DMS114 treated with DMSO at 0.1 percent for 48 hours (cell line): ENCODE measurements around the gene TSPAN18.

Experiments
- DNase-seq: peaks from one replicate; lab custom pipeline; 2025; ENCODE audit not compliant: unreplicated experiment; lab: John Stamatoyannopoulos, UW

Gene TSPAN18

DNA sequence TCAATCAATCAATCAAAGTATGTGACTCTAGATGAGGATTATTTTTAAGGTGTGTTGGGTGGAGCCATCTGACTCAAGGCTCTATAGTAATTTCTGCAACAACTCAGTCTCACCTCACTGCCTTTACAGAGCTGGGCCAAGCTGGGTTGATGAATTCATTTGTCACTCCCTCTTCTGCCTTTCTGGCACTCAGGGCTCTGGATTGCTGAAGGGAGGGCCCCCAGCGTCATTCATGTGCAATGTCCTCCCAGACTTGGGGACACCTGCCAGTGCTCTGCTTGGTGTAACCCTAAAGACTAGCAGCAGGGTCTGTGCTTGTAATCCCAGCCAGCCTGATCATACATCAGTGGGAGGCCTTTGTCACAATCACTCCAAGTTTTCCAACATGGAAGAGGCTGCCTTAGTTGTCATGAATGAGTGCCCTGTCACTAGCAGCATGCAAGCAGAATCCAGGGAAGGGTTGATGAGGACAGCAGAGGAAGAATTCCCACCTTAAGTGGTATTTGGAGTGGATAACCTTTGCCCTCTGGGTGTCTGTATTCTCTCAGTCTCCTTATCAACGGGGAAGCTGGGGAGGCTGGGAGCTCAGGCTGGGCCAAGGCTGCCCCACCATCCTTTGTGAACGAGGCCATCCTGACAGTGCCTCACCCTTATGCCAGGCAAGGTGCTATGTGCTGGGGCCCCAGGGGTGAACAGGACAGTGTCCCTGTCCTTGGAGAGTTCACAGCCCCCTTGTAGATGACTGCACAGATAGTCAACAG lies 225.9 kb downstream of the TSPAN18 start:
- no peak for DNase-seq

DNA sequence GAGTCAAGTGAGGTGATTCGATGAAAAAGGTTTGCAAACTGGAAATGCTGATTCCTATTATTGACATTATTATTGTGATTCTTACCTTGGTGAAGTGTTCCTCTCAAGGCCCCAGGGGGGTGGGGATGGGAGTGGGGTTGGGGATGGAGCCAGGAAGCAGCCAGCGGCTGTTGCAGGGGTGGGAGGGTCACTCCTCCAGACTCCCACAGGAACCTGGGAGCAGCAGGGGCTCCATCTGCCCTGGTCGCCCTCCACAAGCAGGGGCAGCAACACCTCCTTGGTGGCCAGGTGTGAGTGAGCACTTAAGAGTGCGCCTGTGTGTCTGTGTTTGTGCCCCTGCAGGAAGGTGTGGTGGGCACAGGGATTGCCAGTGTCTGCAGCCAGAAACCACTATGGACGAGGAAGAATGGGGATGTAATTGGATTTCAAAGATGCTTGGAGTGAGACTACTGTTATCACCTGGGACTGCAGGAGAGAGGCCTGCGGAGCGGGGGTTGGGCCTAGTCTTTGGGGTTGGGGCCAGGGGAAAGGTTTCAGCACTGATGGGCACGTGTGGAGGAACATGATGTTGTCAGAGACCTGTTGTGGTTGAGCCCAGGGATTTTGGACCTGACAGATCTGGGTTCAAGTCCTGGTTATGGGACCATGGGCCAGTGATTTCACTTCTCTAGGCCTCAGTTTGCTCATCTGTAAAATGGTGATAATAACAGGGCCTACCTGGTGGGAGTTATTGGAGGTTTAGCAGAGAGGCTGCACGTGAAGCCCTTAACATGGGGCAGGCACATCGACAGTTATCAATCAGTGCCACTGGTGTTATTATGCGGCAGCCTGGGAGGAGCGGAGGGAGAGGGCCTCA lies 227.5 kb downstream of the TSPAN18 start:
- DNase-seq, result no peak

DNA sequence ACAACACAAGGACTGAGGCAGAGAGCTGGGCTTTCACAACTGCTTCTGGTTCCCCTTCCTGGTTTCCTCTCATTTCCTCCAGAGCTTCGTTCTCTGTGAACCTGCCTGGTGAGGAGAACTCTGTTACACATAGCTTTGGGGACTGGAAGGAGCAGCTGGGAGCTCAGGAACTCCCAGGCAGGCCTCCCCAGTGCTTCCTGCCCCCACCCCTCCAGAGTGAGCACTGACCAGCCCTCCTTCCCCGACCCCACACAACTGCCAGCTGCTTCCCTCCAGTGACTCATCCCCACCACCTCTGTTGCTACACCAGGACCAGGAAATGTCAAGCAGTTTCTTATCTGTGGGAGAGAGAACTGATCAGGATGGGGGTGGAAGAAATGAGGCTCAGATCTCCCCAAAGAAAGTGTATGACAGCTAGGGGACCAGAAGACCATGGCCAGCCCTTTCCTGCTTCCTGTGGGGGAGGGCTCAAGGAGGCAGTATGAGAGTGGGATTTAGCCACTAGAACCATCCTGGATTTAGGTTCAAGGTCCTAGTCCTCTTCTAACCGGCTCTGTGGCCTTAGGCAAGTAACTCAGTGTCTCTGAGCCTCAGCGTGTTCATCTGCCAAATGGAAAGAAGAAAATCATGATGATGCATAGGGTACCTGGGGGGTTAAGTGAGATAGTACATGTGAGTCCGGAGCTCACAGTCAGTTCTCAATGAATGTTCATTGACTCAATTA lies 228.4 kb downstream of the TSPAN18 start:
- DNase-seq, result no peak

DNA sequence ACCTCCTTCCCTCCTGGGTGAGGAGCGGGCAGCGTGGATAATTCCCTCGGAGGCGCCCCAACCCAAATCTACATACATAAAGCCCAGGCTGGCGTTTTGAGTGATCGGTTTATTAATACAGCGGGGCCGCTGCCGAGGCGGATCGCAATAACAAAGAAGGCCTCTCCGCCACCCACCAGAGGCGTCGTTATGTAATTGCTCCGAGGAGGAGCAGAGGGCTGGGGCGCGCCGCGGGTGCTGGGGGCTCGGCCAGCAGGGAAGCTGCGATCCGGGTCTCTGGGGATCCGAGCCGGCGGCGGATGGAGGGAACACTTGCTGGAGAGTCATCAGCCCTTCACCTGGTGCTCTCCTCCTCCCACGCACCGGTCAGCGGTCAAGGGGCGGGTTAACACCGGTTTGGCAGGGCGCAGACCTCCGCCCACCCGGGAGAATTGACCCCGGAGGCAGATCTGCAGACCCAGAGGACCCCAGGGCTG lies 230.3 kb downstream of the TSPAN18 start:
- no peak for DNase-seq

DNA sequence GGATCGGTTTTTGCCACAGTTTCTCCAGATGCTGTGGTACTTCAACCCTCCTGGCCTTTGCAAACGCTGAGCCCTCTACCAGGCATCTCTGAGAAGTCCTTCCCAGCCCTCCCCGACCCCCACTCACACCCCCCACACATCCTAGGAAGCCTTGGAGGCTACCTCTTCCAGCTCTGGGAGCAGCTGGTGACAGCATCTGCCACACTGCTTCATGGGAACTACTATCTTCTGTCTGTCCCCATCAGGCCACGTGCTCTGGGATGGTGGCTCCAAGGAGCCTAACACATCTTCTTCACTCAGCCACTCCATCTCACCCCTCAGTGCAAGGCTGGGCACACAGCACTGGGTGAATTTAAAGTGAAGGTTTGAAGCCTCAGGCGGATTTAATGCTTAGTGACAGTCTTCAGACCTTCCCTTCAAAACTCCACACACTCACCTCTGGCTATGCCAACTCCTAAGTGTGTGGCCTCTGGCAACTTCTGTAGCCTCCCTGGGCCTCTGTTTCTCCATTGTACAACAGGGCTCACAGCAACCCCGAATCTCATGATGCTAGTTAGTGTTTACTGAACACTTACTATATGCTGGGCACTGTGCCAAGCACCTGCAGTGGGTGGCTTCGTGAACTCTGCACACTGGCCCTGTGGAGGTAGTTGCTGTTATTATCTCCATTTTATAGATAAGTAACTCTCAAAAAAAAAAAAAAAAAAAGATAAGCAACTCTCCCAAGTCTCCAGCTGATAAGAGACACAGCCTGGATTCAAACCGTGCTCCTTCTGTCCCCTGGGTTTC lies 231.2 kb downstream of the TSPAN18 start:
- no peak for DNase-seq

DNA sequence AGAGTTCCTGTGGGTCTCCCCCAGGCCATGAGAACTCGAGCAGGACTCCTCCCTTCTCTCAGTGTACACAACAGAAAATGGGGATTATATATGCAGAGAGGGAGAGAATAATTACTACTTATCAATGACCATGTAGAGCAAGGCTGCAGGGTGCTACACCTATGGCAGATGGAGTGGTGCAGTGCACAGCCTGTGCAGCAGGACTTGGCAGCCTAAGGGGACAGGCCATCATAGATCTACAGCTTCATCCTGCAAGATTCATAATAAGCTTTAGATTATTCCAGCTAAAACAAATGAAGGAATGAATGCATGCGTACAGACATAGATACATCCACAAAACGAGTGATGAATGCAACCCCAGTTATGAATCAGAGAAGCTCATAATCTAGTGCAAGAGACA lies 232.3 kb downstream of the TSPAN18 start:
- DNase-seq, result no peak

DNA sequence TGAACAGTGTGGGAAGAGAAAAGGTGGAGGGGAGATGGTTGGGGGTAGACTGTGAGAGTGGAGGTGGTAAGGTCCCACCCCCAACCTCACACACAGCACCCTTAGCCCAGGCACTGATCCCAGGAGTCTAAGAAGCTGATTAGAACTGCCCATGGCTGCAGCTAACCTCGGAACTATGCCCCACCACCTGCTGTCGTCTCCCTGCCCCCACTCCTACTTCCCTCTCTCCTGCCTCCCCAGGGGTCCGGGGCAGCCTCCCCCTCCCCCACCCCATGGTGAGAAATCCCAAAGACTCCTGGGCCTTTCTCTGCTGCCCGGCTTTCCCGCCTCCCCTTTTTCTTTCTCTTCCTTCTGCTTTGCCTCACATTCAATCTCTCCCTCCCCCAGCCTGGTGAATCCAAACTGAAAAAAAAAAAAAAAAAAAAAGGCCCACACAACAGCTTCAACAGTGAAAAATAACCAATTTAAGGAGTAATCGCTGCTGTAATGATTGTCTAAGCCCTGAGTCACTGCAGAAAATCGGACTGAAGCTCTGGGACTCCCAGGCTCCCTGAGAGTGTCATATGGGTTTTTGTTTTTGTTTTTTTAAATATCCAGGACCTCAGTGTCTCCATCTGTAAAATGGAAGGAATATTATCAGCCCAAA lies 233.6 kb downstream of the TSPAN18 start:
- no peak for DNase-seq

DNA sequence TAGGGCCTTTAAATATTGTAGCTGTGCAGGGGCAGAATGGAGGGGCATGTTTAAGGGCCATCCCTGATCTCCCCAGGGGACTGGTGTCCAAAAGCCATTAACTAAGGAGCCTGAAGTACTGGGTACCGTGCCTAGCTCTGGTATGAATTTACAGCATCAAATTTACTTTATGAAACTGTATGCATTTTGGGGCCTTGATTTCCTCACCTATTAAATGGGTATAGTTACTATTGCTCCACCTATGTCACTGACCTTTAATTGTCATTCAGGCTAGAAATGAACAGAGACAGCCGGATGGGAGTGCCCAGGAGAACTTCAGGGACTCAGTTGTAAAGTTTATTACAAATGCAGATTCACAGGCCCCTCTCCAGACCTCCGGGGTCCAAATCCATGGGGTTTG lies 235.7 kb downstream of the TSPAN18 start:
- DNase-seq, result no peak

DNA sequence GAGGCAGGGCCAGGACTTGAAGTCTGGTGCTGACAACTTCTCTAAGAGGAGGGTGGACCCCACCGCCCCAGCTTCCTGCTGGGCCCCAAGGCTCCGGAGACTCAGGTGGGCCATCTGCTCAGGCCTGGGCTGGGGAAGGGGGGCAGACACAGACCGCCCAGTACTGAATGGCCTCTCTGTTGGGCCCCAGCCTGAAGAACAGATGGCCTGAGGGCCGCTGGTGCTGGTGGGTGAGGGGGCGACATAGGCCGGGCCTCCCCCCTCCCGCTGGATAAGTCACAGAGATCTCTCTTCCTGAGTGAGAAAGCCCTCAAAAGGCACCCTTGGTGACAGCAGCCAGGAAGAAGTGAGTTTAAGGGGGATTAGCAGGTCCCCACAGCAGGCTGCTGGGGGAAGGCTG lies 236.4 kb downstream of the TSPAN18 start:
- DNase-seq, result no peak

DNA sequence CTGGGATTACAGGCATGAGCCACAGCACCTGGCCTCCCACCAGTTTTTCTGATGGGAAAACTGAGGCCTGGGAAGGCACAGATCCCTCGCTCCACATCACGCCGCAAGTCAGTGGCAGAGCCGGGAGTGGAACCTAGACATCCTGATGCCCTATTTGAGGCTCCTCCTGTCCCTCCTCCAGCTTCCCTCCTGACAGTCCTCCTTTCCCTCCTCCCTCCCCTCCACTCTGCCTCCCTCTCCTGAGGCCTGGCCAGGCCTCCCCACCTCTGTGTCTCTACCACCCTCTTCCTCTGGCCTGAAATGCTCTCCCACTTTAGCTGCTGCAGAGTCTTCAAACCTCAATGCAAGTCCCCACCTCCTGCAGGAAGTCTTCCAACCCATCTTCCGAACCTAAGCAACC lies 237.2 kb downstream of the TSPAN18 start:
- no peak for DNase-seq

DNA sequence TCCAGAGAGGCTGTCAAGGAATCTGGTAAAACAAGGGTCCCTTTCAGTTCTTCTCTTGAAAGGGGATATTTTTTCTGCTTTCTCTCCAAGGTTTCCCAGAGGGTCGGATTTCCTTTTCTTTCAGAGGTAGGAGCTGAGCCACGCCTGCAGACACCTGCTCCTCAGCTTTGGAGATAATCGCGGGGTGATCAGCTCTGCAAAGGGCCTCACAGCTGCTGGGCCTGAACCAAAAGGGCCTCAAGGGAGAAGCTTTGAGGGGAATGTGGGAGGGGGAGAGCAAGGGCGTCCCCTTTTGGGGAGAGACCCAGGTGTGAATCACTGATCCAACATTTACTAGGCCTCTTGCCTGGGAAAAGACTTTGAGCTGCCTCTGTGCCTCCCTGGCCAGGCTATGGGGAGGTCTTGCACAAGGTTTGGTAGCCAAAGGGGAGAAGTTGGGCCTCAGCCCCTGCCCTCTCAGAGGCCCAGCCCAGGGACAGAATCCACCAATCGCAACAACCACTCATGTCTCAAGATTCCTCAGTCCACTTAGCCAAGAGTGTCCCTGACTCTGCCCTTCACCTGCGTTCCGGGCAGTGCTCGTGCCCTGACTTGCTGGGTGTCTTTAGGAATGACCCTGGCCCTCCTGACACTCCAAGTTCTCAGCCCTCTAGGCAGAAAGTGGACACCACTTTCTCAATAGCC lies 237.9 kb downstream of the TSPAN18 start:
- DNase-seq, result no peak

DNA sequence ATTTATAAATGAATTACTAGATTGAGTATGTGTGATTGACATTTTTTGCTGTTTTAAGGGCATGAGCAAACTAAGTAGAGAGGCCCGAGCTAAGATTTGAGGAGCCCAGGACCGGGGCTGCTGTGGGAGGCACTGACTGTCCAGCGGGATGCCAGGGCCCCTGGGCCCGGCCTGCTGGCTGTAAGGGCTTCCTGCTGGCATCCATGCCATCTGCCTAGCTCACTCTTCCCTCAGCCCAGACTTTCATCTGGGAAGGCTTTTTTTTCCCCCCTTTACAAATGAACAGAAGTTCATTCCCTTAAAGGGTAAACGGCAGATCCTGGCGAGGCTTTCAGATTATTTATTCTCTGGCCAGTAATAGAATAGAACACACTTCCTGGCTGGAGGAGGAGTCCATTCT lies 239.9 kb downstream of the TSPAN18 start:
- DNase-seq, result no peak

DNA sequence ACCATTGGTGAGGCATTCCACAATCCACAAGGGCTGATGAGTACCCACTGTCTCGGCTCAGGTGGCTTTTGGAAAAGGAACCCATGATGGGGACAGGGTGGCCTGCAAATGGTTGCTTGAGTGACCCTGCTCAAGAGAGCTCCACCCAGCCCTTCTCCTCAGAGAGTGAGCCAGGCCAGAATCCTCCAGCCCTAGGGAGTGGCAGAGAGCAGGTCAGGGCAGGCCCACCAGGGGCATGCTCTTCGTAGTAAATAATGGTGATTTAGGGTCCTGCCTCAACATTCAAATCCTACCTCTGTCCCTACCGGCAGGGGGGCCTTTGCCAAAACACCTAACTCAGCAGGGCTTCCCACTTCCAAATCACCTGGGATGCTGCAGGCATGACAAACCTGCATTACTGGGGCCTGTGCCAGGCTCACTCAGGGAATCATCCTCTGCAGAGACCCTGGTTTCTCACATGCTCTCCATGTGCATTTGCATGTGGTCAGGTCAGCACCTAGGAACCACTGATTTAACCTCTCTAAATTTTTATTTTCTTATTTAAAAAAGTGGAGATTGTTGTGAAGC lies 241.3 kb downstream of the TSPAN18 start:
- DNase-seq, result no peak

DNA sequence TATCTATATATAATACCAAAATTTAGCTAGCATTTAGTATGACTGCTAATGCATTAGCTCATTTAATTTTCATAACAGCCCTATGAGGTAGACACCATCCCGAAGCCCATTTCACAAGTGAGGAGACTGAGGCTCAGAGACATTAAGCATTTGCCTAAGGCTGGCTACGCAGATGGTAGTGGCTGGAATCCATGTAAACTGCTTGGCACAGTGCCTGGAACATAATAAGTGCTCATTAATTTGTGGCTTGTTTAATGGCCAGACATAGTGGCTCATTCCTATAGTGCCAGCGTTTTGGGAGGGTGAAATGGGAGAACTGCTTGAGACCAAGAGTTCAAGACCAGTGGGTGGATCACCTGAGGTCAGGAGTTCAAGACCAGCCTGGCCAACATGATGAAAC lies 241.7 kb downstream of the TSPAN18 start:
- DNase-seq, result no peak

DNA sequence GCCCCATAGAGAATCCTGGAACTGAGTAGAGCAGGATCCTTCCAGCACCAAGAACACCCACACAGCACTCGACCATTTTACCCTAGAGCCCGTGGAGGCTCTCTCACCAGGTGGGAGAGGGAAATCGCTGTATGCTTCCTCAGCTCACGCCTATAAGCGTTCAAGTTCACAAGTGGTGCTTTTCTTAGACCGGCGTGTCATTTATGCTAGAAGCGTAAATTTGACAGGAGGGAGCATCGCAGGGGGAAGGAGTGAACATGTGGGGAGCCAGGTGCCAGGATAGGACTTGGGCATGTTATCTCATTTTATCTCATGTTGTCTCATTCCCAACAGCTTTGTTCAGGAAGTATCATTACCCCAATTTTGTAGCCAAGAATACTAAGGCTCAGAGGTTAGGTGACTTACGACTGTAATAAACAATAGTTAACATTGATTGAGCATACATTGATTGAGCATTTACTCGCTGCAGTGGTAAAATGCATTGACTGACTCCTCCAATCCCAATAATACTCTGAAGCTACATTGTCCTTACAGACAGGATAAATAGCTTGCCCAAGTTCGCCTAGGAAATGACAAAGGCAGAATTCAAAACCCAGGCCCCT lies 243.0 kb downstream of the TSPAN18 start:
- no peak for DNase-seq

DNA sequence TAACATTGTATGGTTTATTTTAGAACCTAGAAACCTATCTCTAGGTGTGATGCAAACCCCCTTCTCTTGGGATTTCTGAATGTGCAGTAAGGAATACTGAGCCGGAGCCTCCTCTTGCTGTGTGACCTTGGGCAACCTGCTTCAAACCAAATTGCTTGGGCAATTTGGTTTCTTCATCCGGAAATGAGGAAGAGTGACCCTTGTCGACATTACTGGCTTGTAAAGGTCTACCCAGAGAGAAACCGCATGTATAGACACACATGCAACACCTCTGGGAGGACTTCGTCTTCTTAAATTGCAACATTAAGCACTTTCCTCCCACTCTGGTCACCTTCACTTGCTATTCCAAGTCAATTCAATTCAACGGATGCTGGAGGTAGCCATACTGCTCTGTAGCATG lies 243.5 kb downstream of the TSPAN18 start:
- no peak for DNase-seq

DNA sequence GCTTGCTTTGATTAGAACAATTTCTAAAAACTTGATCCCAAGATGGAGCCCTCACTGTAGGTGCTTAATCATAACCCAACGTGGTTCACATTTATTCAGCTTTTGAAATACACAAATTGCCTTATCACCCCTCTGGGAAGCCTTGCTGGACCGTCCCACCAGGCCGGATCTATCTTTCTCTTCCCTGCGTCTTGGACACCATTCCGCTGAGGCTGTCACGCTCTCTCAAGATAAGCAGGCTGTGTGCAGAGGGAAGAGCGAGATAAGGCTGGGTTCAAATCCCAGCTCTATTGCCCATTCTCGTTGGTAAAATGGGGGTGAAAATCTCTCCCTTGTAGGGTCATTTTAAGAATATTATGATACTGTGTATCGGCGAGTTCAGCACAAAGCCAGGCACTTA lies 244.4 kb downstream of the TSPAN18 start:
- no peak for DNase-seq

DNA sequence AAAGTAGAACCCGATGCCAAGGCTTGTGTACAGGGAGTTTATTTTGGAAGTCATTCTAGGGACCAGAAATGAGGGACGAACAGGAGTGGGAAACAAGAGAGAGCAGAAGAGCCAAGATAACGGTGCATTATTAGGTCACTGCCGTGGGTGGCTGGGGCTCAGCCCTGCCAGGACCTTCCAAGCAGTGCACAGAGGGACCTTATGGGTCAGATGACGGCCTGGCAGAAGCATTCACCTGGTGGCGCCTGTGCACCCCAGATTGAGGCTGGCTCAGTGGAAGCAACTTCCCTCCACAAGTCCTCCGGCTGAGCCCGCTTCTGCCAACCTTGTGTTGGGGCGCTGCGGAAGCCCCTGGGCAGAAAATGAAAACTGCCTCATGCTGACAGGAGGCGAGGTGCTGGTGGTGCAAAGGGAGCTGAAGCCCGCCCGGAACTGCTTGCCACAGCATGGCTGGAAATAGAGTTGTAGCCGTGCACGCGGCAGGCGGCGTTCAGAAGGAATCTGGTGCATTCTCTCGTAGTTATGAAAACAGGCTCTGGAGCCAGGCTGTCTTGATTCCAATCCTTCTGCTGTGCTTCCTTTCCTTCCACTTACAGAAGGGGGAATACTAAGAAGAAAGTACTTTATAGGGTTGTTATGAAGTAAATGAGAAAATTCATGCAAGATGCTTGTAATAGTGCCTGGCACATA lies 246.1 kb downstream of the TSPAN18 start:
- DNase-seq, result no peak
